ENCODE data around the gene PDZRN4.

Gene PDZRN4

DNA sequence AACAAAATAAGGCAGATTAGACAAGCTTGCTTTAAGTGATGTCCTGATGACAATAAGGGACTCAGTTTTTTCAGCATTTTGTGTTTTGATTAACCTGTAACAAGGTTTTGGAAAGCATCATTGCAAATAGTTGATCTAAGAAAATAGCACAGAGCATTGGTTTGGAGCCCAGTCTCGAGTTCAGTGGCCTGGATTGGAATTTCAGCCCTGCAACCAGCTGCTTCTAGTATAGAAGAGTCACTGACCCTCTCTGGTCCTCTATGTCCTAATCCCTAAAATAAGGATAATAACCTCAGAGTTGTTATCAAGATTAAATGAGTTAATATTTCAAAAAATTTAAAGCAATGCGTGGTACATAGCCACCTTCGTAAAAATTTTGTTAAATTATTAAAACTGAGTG is 25.5 kb downstream of the PDZRN4 start:
- ATAC-seq, result no peak

DNA sequence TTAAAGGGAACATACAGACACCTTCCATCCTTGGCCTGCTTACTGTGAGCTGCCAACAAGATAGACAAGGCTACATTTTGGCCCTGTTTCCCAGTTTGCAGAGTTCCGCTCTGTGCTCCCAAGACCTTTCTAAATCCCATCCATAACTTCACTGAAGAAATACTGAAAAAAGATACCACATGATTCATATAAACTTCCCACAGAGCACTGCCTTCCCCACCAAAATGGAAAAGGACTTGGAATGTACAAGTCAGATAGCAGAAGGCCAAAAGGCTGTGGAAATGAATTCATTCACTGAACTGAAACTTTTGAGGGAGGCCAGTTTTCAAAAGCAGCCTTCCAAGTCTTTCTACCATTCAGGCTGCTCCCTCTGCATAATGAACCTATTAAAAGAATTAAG is 29.6 kb downstream of the PDZRN4 start:
- TF ChIP-seq, protein P1, sequence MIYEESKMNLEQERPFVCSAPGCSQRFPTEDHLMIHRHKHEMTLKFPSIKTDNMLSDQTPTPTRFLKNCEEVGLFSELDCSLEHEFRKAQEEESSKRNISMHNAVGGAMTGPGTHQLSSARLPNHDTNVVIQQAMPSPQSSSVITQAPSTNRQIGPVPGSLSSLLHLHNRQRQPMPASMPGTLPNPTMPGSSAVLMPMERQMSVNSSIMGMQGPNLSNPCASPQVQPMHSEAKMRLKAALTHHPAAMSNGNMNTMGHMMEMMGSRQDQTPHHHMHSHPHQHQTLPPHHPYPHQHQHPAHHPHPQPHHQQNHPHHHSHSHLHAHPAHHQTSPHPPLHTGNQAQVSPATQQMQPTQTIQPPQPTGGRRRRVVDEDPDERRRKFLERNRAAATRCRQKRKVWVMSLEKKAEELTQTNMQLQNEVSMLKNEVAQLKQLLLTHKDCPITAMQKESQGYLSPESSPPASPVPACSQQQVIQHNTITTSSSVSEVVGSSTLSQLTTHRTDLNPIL (CRISPR knock-in tag; IDR thresholded peaks at IDR 0.05; ENCODE audit: low read depth), result no peak
- no peak for TF ChIP-seq ESRRG (CRISPR knock-in tag; IDR thresholded peaks at IDR 0.05)
- TF ChIP-seq ZC3H10 (CRISPR knock-in tag; IDR thresholded peaks at IDR 0.05), result no peak
- TF ChIP-seq BACH2 (CRISPR knock-in tag; IDR thresholded peaks at IDR 0.05; ENCODE audit: borderline replicate concordance), result no peak
- TF ChIP-seq ZNF70 (CRISPR knock-in tag; IDR thresholded peaks at IDR 0.05), result no peak
- no peak for TF ChIP-seq SNAI2 (CRISPR knock-in tag; IDR thresholded peaks at IDR 0.05)
- TF ChIP-seq ZFP30 (CRISPR knock-in tag; IDR thresholded peaks at IDR 0.05), result no peak
- TF ChIP-seq TSHZ2 (CRISPR knock-in tag; IDR thresholded peaks at IDR 0.05), result no peak
- no peak for ATAC-seq

More for the DNA sequence above, 25.5 kb downstream of the PDZRN4 start:
- TF ChIP-seq, protein P1 (CRISPR knock-in tag; IDR thresholded peaks at IDR 0.05; ENCODE audit: low read depth), result no peak
- TF ChIP-seq TSHZ2 (CRISPR knock-in tag; IDR thresholded peaks at IDR 0.05), result no peak
- no peak for TF ChIP-seq ZC3H10 (CRISPR knock-in tag; IDR thresholded peaks at IDR 0.05)
- no peak for TF ChIP-seq POU6F1 (CRISPR knock-in tag; IDR thresholded peaks at IDR 0.05; ENCODE audit: borderline replicate concordance, low read depth)
- TF ChIP-seq TOX (CRISPR knock-in tag; IDR thresholded peaks at IDR 0.05; ENCODE audit: borderline replicate concordance), result no peak
- no peak for TF ChIP-seq CSRNP3 (CRISPR knock-in tag; IDR thresholded peaks at IDR 0.05)
- TF ChIP-seq, protein P2, sequence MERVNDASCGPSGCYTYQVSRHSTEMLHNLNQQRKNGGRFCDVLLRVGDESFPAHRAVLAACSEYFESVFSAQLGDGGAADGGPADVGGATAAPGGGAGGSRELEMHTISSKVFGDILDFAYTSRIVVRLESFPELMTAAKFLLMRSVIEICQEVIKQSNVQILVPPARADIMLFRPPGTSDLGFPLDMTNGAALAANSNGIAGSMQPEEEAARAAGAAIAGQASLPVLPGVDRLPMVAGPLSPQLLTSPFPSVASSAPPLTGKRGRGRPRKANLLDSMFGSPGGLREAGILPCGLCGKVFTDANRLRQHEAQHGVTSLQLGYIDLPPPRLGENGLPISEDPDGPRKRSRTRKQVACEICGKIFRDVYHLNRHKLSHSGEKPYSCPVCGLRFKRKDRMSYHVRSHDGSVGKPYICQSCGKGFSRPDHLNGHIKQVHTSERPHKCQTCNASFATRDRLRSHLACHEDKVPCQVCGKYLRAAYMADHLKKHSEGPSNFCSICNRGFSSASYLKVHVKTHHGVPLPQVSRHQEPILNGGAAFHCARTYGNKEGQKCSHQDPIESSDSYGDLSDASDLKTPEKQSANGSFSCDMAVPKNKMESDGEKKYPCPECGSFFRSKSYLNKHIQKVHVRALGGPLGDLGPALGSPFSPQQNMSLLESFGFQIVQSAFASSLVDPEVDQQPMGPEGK (CRISPR knock-in tag; IDR thresholded peaks at IDR 0.05; ENCODE audit: borderline replicate concordance), result no peak
- no peak for TF ChIP-seq RARB (CRISPR knock-in tag; IDR thresholded peaks at IDR 0.05)
- no peak for TF ChIP-seq ESRRG (CRISPR knock-in tag; IDR thresholded peaks at IDR 0.05)
- TF ChIP-seq OSR1 (CRISPR knock-in tag; IDR thresholded peaks at IDR 0.05), result no peak
- no peak for TF ChIP-seq ISL1 (CRISPR knock-in tag; IDR thresholded peaks at IDR 0.05)
- TF ChIP-seq ZNF8 (CRISPR knock-in tag; IDR thresholded peaks at IDR 0.05), result no peak
- TF ChIP-seq BACH2 (CRISPR knock-in tag; IDR thresholded peaks at IDR 0.05; ENCODE audit: borderline replicate concordance), result no peak
- no peak for TF ChIP-seq PPARA (CRISPR knock-in tag; IDR thresholded peaks at IDR 0.05; ENCODE audit: borderline replicate concordance)
- TF ChIP-seq ZNF565 (CRISPR knock-in tag; conservative IDR thresholded peaks at IDR 0.05; ENCODE audit: low read depth), result no peak
- no peak for TF ChIP-seq CSDC2 (CRISPR knock-in tag; IDR thresholded peaks at IDR 0.05)
- TF ChIP-seq ARNTL (CRISPR knock-in tag; IDR thresholded peaks at IDR 0.05; ENCODE audit: borderline replicate concordance, low read depth), result no peak
